Heart right ventricle (tissue), 16 donors: ENCODE results near the gene GMDS. TPM values are rescaled to one million over a fixed set of nuclear protein-coding genes. Genes with fewer than 3 reads are reported as not detected.

Experiments used
- ATAC-seq, 8 donors: fragments of 200-7000 bp; cut with Tn5 transposase; one replicate each; pipeline ENCODE4 v1.9.1; 2020; ENCODE audit warnings: mild to moderate bottlenecking in 8 of 8, moderate library complexity in 8 of 8, moderate number of reproducible peaks in 1 of 8
- DNase-seq, 2 donors: peaks; one replicate each; pipeline ENCODE4 v3.0.0-alpha.2; 2020
- H3K27ac ChIP-seq, 10 donors: fragments of 200-600 bp; sonication (generic) in 2 of 10; one replicate each; pipeline versions ENCODE4 v1.5.0 to v1.8.0; 2020 to 2022; ENCODE audit warnings: mild to moderate bottlenecking in 3 of 10
- H3K27me3 ChIP-seq, 7 donors: fragments of 200-600 bp; one replicate each; pipeline ENCODE4 v1.8.0; 2021 to 2022; ENCODE audit warnings: mild to moderate bottlenecking in 2 of 7
- H3K36me3 ChIP-seq, 9 donors: fragments of 200-600 bp; sonication (generic) in 1 of 9; one replicate each; pipeline versions ENCODE4 v1.5.0 to v1.8.0; 2020 to 2022; ENCODE audit warnings: mild to moderate bottlenecking in 2 of 9
- H3K4me1 ChIP-seq, 9 donors: fragments of 200-600 bp; sonication (generic) in 1 of 9; one replicate each; pipeline versions ENCODE4 v1.5.0 to v1.8.0; 2020 to 2022; ENCODE audit warnings: mild to moderate bottlenecking in 4 of 9
- H3K4me3 ChIP-seq, 10 donors: fragments of 200-600 bp; sonication (generic) in 2 of 10; one replicate each; pipeline versions ENCODE4 v1.5.0 to v1.8.0; 2020 to 2022; ENCODE audit warnings: mild to moderate bottlenecking in 7 of 10, moderate library complexity in 2 of 10
- H3K9me3 ChIP-seq, 11 donors: fragments of 200-600 bp in 10 of 11; sonication (generic) in 2 of 11; one replicate each; pipeline versions ENCODE4 v1.5.0 to v1.8.0; 2013 to 2022; ENCODE audit warnings: mild to moderate bottlenecking in 2 of 11, control low read depth in 1 of 11, moderate library complexity in 1 of 11
- CTCF ChIP-seq, 9 donors: fragments of 200-600 bp; sonication (generic) in 2 of 9; IDR thresholded peaks; one replicate each; pipeline versions ENCODE4 v1.5.0 to v1.8.0; 2021 to 2022; ENCODE audit warnings: antibody characterized with exemption in 9 of 9, mild to moderate bottlenecking in 5 of 9, moderate library complexity in 1 of 9
- WGBS, 2 donors: extraction: QIAGEN DNeasy Blood & Tissue Kit; methylation state at CpG; one replicate each; pipeline ENCODE4 v1.1.7; 2013; ENCODE audit warnings: inconsistent platforms in 1 of 2; 5-methylcytosine and 5-hydroxymethylcytosine counted together
- intact Hi-C, 10 donors: fragments of 100-400 bp; cut with DNase I; formaldehyde crosslinking; loops; one replicate each; pipeline versions ENCODE4 v1.11.1 to v1.14.2; 2022
- polyA plus RNA-seq, 2 donors: library from polyadenylated mRNA; stranded (reverse); fragments of 200-250 nt; gene quantifications; one replicate each; pipeline ENCODE4 v1.2.3, GENCODE V29; 2013
- total RNA-seq, 10 donors: library from RNA; stranded (reverse); fragmentation: NEBNext Ultra II Directional in 3 of 10; extraction: Animal tissue kit (Norgen Biotek cat#: 25700) in 3 of 10; gene quantifications; one replicate each; pipeline versions ENCODE4 v1.2.1 to v1.2.4, GENCODE V29; 2021 to 2023
- donor health status: Arrhythmogenic right ventricular cardiomyopathy.
- donor health status: ischemic (EF 13 %, LVEDD 7.1; RV severe dilation, severe dysfunction).
- donor health status: healthy with polysubstance abuse.
- donor health status: DM: no; HTN: yes; CAD: no.
- donor health status: DM: no; HTN: no; CAD: no.
- donor health status: ischemic (EF 25% LVEDD 6.9; RV normal size, moderate dysfunction).
- donor health status: ischemic (EF 25% LVEDD 5.7; RV mildly dilated, moderate dysfunction).
- donor health status: healthy.
- donor health status: DM: yes; HTN: yes; CAD: no.
- donor health status: Ischemic cardiomyopathy.
- donor health status: ischemic (EF 35%, LVEDD 5.7; RV mildly dilated, moderate dysfunction).
- donor health status: nonischemic (EF 11% LVEDD 7.7; RV severe dilation, severe dysfunction).
- donor health status: DM: yes; HTN: yes; CAD: no.
- donor health status: PGD.
- donor health status: ischemic (EF 29% LVEDD 5.4; RV normal size, mild dysfunction).
- donor health status: nonischemic (EF 23%, LVEDD 6.1; RV moderate dilation, normal function).

Gene GMDS
- total and polyA plus RNA-seq, 12 donors = 5.0 to 10.6 (median 6.9) TPM

- no peaks in the 10 kb centered on the region for H3K27me3 ChIP-seq
- H3K4me1 ChIP-seq = peaks cover 0 to 28% (median 8%) of the 10 kb centered on the region in 9 donors
- no peak overlapping the region for H3K27ac ChIP-seq
- TF ChIP-seq CTCF (IDR thresholded peaks at IDR 0.05) = no peak
- intact Hi-C loops = no loop called here
- no peaks in the 10 kb centered on the region for H3K36me3 ChIP-seq
- no peak for ATAC-seq
- WGBS, 2 donors = 60 to 67% methylated on average over 2 of the region's 2 CpGs
- H3K9me3 ChIP-seq = no peaks in the 10 kb centered on the region
- no peak overlapping the region for H3K4me3 ChIP-seq
- DNase-seq = no peak
Measured at GRCh38 chr6:1837826-1838225, 407.6 kb downstream of the GMDS start.

GRCh38 chr6:1836690-1837089 is 408.7 kb downstream of the GMDS start:
- intact Hi-C loops = no loop called here
- H3K4me1 ChIP-seq = peaks cover 0 to 33% (median 11%) of the 10 kb centered on the region in 9 donors
- no peaks in the 10 kb centered on the region for H3K9me3 ChIP-seq

GRCh38 chr6:1834646-1835516 is 410.5 kb downstream of the GMDS start:
- H3K4me3 ChIP-seq = no peak overlapping the region
- no peak for DNase-seq
- H3K4me1 ChIP-seq = peaks cover 0 to 30% (median 11%) of the 10 kb centered on the region in 9 donors
- no peak overlapping the region for H3K27ac ChIP-seq
- no peaks in the 10 kb centered on the region for H3K27me3 ChIP-seq
- no peaks in the 10 kb centered on the region for H3K9me3 ChIP-seq
- WGBS, 2 donors = 92 to 95% methylated on average over 10 of the region's 10 CpGs
- H3K36me3 ChIP-seq = no peaks in the 10 kb centered on the region
- no peak for TF ChIP-seq CTCF (IDR thresholded peaks at IDR 0.05)
- ATAC-seq = no peak
- intact Hi-C loops = no loop called here

More at GRCh38 chr6:1836690-1837089, 408.7 kb downstream of the GMDS start:
- WGBS, 2 donors = 90 to 94% methylated on average over 3 of the region's 3 CpGs
- no peak overlapping the region for H3K27ac ChIP-seq
- H3K4me3 ChIP-seq = no peak overlapping the region
- no peaks in the 10 kb centered on the region for H3K36me3 ChIP-seq
- no peaks in the 10 kb centered on the region for H3K27me3 ChIP-seq
- TF ChIP-seq CTCF (IDR thresholded peaks at IDR 0.05) = no peak
- DNase-seq (no peak), ATAC-seq (no peak)

- H3K4me1 ChIP-seq = peaks cover 0 to 30% (median 11%) of the 10 kb centered on the region in 9 donors
- 81 to 91% methylated on average over 2 of the region's 2 CpGs for WGBS, 2 donors
- no peak for TF ChIP-seq CTCF (IDR thresholded peaks at IDR 0.05)
- DNase-seq (no peak), ATAC-seq (no peak)
- intact Hi-C loops = no loop called here
- H3K4me3 ChIP-seq = no peak overlapping the region
- H3K27me3 ChIP-seq = no peaks in the 10 kb centered on the region
- H3K36me3 ChIP-seq = no peaks in the 10 kb centered on the region
- no peak overlapping the region for H3K27ac ChIP-seq
- peaks cover 0 to 6% (median under 1%) of the 10 kb centered on the region in 11 donors for H3K9me3 ChIP-seq
Measured at GRCh38 chr6:1834207-1834606, 411.2 kb downstream of the GMDS start.
